DOHH2 (cell line): ENCODE measurements around the gene VASH2.

Source experiments
- H3F3A ChIP-seq: fragments of 200-600 bp; sonication (generic), shearing (Covaris generic); 2 replicates; pipeline ENCODE4 v1.6.0; 2016; ENCODE audit warnings: antibody characterized with exemption, mild to moderate bottlenecking; ENCODE audit not compliant: control insufficient read depth, insufficient read depth
- H3K27ac ChIP-seq: fragments of 200-600 bp; sonication (generic); 2 replicates; pipeline ENCODE4 v1.5.1; 2014; ENCODE audit warnings: low read depth, mild to moderate bottlenecking, low read length, moderate library complexity
- H3K27me3 ChIP-seq: fragments of 200-600 bp; sonication (generic); 2 replicates; pipeline ENCODE4 v1.6.1; 2014; ENCODE audit warnings: mild to moderate bottlenecking, low read length, mixed read lengths; ENCODE audit not compliant: control insufficient read depth
- H3K36me3 ChIP-seq: fragments of 200-600 bp; sonication (generic); 2 replicates; pipeline ENCODE4 v1.6.1; 2014; ENCODE audit warnings: mild to moderate bottlenecking, low read length, moderate library complexity, mixed read lengths; ENCODE audit not compliant: control insufficient read depth
- H3K4me1 ChIP-seq: fragments of 200-600 bp; sonication (generic); 2 replicates; pipeline ENCODE4 v1.6.1; 2014; ENCODE audit warnings: mild to moderate bottlenecking, low read length, mixed read lengths; ENCODE audit not compliant: control insufficient read depth
- H3K4me2 ChIP-seq: fragments of 200-600 bp; sonication (generic); 2 replicates; pipeline ENCODE4 v1.6.0; 2014; ENCODE audit warnings: mild to moderate bottlenecking, low read length, moderate library complexity
- H3K4me3 ChIP-seq: fragments of 200-600 bp; sonication (generic); 2 replicates; pipeline ENCODE4 v1.5.1; 2014; ENCODE audit warnings: mild to moderate bottlenecking, low read length, mixed read lengths
- H3K79me2 ChIP-seq: fragments of 200-600 bp; sonication (generic); 2 replicates; pipeline ENCODE4 v1.6.1; 2014; ENCODE audit warnings: mild to moderate bottlenecking, low read length, mixed read lengths; ENCODE audit not compliant: control insufficient read depth
- H3K9me2 ChIP-seq: fragments of 200-600 bp; sonication (generic); replicated peaks from 2 replicates; pipeline ENCODE4 v1.6.1; 2014; ENCODE audit warnings: mild to moderate bottlenecking, low read length, mixed read lengths; ENCODE audit not compliant: control insufficient read depth
- H3K9me3 ChIP-seq: fragments of 200-600 bp; sonication (generic); 2 replicates; pipeline ENCODE4 v1.6.1; 2014; ENCODE audit warnings: antibody characterized with exemption, low read length, mixed read lengths; ENCODE audit not compliant: control insufficient read depth, insufficient read depth
- H4K20me1 ChIP-seq: fragments of 200-600 bp; sonication (generic); 2 replicates; pipeline ENCODE4 v1.6.0; 2014; ENCODE audit warnings: low read depth, mild to moderate bottlenecking, antibody characterized with exemption, low read length, moderate library complexity; ENCODE audit not compliant: control insufficient read depth, insufficient read depth
- EZH2phosphoT487 ChIP-seq: fragments of 200-600 bp; sonication (generic); IDR thresholded peaks from 2 replicates; pipeline ENCODE4 v1.6.1; 2017; ENCODE audit warnings: borderline replicate concordance, mild to moderate bottlenecking, antibody characterized with exemption, low read length, moderate library complexity, mixed read lengths
- TF ChIP-seq, protein P1 (sequence below): fragments of 200-600 bp; sonication (generic); IDR thresholded peaks from one replicate; pipeline ENCODE4 v1.5.1; 2014; ENCODE audit warnings: antibody characterized with exemption, mild to moderate bottlenecking, low read depth, low read length; ENCODE audit not compliant: poor library complexity, severe bottlenecking

The VASH2 gene

DNA sequence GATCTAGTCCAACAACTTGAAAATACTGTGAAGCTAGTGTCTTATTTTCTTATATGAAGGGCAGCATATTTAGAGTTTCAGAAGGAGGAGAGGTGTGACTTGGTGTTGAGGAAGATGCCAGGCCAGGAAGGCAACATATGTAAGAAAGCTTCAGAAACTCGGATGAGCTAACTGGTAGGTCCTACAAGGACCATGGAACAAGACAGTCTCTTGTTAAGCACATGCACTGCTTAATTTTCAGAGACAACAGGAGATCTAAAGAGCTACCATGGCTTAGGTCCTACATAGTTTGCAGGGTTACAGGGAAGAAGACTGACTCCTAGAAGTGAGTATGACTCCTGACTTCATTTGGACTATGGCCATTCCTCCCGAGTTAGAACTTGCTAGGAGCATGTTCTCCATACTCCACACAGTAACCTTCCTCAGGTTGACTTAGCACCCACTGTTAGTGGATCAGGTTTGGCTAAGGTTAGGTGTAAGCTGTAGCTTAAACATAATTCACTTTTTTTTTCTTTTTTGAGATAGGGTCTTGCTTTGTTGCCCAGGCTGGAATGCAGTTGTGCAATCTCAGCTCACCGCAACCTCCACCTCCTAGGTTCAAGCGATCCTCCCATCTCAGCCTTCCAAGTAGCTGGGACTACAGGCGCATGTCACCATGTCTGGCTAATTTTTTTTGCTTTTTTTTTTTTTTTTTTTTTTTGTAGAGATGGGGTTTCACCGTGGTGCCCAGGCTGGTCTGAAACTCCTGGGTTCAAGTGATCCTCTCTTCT lies 34.4 kb downstream of the VASH2 start:
- no peaks in the 10 kb centered on the region for H3K9me3 ChIP-seq
- no peaks in the 10 kb centered on the region for H3K9me2 ChIP-seq
- no peak overlapping the region for H3K4me2 ChIP-seq
- no peaks in the 10 kb centered on the region for H4K20me1 ChIP-seq
- peaks cover 5% of the 10 kb centered on the region; the same call in 1 of the 2 replicates for H3F3A ChIP-seq
- no peaks in the 10 kb centered on the region for H3K4me1 ChIP-seq
- H3K79me2 ChIP-seq = no peaks in the 10 kb centered on the region
- no peak overlapping the region for H3K4me3 ChIP-seq
- H3K27me3 ChIP-seq = no peaks in the 10 kb centered on the region
- TF ChIP-seq EZH2phosphoT487 = no peak
- TF ChIP-seq, protein P1, sequence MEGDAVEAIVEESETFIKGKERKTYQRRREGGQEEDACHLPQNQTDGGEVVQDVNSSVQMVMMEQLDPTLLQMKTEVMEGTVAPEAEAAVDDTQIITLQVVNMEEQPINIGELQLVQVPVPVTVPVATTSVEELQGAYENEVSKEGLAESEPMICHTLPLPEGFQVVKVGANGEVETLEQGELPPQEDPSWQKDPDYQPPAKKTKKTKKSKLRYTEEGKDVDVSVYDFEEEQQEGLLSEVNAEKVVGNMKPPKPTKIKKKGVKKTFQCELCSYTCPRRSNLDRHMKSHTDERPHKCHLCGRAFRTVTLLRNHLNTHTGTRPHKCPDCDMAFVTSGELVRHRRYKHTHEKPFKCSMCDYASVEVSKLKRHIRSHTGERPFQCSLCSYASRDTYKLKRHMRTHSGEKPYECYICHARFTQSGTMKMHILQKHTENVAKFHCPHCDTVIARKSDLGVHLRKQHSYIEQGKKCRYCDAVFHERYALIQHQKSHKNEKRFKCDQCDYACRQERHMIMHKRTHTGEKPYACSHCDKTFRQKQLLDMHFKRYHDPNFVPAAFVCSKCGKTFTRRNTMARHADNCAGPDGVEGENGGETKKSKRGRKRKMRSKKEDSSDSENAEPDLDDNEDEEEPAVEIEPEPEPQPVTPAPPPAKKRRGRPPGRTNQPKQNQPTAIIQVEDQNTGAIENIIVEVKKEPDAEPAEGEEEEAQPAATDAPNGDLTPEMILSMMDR = no peak
- H3K27ac ChIP-seq = no peak overlapping the region
- peaks cover 10% of the 10 kb centered on the region for H3K36me3 ChIP-seq

GRCh38 chr1:212986551-212986950 lies 36.2 kb downstream of the VASH2 start:
- TF ChIP-seq, protein P1 = no peak
- TF ChIP-seq EZH2phosphoT487 = no peak
- H3K4me1 ChIP-seq = no peaks in the 10 kb centered on the region
- H3K4me3 ChIP-seq = no peak overlapping the region
- H4K20me1 ChIP-seq = no peaks in the 10 kb centered on the region
- H3K27me3 ChIP-seq = no peaks in the 10 kb centered on the region
- H3F3A ChIP-seq = peaks cover 12% of the 10 kb centered on the region
- H3K9me2 ChIP-seq = no peaks in the 10 kb centered on the region
- no peak overlapping the region for H3K27ac ChIP-seq
- no peak overlapping the region for H3K4me2 ChIP-seq
- peaks cover 19% of the 10 kb centered on the region for H3K36me3 ChIP-seq
- no peaks in the 10 kb centered on the region for H3K79me2 ChIP-seq
- no peaks in the 10 kb centered on the region for H3K9me3 ChIP-seq

GRCh38 chr1:212987702-212988322 lies 37.5 kb downstream of the VASH2 start:
- H3K4me2 ChIP-seq = no peak overlapping the region
- no peaks in the 10 kb centered on the region for H3K27me3 ChIP-seq
- H3K79me2 ChIP-seq = no peaks in the 10 kb centered on the region
- TF ChIP-seq, protein P1 = no peak
- TF ChIP-seq EZH2phosphoT487 = no peak
- H3K4me1 ChIP-seq = no peaks in the 10 kb centered on the region
- no peak overlapping the region for H3K4me3 ChIP-seq
- H3K9me3 ChIP-seq = no peaks in the 10 kb centered on the region
- H3K36me3 ChIP-seq = peaks cover 28% of the 10 kb centered on the region
- H3F3A ChIP-seq = peaks cover 12% of the 10 kb centered on the region
- no peaks in the 10 kb centered on the region for H4K20me1 ChIP-seq
- no peak overlapping the region for H3K27ac ChIP-seq
- H3K9me2 ChIP-seq = no peaks in the 10 kb centered on the region
